Endometrium (tissue), 2 donors: ENCODE results near the gene PPP1R9B.

ENCODE experiments used
- FAIRE-seq: peaks from 2 replicates; lab custom pipeline; 2012; peaks lifted over from hg19 to GRCh38; lab: Jason Lieb, UNC
- donor health status: control.
- donor health status: control.

PPP1R9B gene

GRCh38 chr17:50105811-50106210 lies 44.7 kb downstream of the PPP1R9B start:
- no peak for FAIRE-seq

- FAIRE-seq, result no peak
Measured at GRCh38 chr17:50103941-50104340, 46.5 kb downstream of the PPP1R9B start.

DNA sequence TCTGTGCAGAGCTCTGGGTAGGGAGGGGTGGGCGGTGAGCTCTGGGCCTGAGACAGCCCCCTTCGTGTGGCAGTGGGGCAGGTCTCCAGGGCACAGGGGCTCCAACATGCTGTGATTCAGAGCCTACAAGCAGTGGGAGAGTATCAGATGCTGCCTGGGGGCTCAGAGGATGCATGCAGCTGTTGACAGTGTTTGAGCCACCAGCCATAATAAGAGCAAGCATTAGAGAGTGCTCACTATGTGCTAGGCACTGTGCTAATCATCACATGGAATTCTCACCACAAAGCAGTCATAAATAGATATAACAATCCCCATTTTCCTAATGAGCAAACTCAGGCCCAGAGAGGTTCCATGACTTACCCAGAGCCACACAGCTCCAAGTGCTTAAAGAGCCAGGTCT lies 47.2 kb downstream of the PPP1R9B start:
- no peak for FAIRE-seq

DNA sequence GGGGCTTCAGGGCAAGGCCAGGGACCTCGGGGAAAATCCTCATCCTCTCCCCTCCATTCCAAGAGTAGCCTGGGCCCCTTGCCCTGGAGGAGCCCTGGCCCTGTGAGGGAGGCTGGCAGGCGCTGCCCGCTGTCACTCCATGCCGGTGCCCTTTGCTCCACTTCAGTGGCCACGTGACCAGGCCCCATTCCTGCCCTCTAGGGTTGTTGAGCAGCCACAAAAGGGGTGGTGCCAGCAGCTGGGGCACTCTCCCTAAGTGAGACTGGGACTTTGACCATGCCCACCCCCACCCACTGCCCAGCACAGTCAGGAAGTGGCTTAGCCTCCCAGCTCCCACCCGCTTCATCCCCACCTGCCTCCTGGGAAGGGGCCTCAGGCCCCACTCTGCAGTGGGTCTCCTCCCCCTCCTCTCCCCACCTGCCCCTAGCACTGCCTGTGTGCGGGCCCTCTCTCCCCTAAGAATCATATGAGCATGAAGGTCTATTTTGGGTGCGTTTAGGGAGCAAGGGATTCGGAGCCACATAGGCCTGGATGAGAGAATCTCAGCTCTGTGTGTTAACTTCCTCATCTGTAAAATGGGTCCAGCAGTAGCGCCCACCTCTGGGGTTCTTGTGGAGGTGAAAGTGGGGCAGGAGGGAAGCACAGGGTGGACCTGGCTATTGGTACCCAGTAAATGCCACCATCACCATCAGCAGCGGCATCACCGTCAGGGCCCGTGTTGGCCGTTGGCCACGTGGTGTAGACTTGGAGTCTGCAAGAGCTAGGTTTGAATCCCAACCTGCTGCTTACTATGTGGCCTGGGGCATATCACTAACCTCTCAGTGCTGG lies 48.1 kb downstream of the PPP1R9B start:
- FAIRE-seq, result no peak

DNA sequence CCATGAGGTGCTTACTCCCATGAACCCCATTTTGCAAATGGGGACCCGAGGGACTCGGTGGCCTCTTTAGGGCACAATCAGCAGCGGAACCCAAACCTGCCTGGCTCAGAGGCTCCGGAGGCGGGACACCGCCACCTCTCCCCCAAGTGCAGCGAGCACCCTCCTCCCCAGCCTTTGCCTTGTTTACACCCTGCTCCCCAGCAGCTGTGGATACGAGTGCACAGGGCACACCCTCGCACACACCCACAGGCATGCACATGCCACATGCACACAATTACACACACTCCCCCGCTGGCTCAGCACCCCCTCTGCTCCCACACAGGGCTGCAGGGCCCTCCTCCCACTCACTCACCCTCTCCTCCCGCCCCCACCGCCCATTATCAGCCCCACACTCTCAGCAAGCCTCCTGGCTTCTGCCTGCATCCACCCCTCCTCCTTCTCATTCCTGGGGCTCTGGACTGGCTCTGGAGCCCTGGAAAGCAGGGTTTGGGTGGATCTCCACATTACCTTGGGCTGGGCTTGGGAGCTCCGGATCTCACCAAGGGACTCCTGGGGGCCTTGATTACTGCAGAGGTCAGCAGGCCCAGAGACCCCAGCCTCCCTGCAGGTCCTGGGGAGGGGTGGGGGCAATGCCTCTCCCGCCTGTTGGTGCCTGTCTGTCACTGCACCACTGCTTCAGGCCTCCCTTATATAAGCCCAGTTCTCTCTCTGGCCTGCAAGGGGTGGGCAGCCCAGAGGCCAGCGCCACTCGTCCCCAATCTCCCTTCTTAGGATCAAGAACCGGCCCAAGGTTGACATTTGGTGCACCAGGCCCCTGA lies 48.9 kb downstream of the PPP1R9B start:
- no peak for FAIRE-seq

GRCh38 chr17:50100921-50101345 lies 49.5 kb downstream of the PPP1R9B start:
- FAIRE-seq, result no peak

- FAIRE-seq, result no peak
Measured at GRCh38 chr17:50100480-50100883, 50.0 kb downstream of the PPP1R9B start.

GRCh38 chr17:50099003-50099402 lies 51.5 kb downstream of the PPP1R9B start:
- FAIRE-seq, result no peak

DNA sequence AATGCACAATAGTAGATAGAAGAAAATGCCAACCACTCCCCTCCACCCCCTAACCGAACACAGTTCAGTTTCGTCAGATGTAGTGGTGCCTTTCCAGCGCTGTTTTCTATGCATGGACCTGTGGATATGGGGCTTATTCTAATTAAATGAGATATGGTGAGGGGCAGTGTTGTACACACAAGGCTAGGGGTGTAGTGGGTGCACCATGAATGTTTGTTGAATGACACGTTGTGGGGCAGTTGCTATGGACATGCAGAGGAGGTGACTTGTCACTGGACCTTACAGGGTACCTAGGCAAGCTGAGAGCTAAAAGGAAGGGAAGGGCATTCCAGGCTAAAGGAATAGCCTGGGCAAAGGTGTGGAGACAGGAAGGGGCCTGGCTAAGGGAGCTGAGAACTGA lies 51.9 kb downstream of the PPP1R9B start:
- no peak for FAIRE-seq

- FAIRE-seq, result no peak
Measured at GRCh38 chr17:50097926-50098325, 52.6 kb downstream of the PPP1R9B start.

GRCh38 chr17:50097455-50097854 lies 53.0 kb downstream of the PPP1R9B start:
- FAIRE-seq, result no peak

- no peak for FAIRE-seq
Measured at GRCh38 chr17:50096758-50097157, 53.7 kb downstream of the PPP1R9B start.

- FAIRE-seq, result no peak
Measured at GRCh38 chr17:50096092-50096491, 54.4 kb downstream of the PPP1R9B start.

DNA sequence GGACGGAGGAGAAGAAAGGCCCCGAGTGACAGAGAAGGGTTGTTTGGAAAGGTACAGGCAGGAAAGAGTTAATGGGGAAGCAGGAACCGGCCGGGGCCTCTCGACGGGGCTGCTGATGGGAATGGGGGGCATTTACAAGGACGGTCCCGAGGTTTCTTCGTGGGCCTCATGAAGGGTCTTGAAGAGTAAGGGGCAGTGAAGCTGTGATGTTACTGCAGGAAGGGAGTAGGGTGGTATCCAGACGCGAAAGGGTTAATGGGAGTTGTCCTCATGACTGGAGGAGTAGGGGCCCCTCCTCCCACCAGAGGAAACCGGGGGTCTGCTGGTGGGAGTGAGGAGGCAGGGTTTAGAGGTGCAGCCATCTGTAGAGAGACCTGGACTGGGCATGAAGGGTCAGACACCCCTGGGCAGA lies 54.8 kb downstream of the PPP1R9B start:
- no peak for FAIRE-seq

DNA sequence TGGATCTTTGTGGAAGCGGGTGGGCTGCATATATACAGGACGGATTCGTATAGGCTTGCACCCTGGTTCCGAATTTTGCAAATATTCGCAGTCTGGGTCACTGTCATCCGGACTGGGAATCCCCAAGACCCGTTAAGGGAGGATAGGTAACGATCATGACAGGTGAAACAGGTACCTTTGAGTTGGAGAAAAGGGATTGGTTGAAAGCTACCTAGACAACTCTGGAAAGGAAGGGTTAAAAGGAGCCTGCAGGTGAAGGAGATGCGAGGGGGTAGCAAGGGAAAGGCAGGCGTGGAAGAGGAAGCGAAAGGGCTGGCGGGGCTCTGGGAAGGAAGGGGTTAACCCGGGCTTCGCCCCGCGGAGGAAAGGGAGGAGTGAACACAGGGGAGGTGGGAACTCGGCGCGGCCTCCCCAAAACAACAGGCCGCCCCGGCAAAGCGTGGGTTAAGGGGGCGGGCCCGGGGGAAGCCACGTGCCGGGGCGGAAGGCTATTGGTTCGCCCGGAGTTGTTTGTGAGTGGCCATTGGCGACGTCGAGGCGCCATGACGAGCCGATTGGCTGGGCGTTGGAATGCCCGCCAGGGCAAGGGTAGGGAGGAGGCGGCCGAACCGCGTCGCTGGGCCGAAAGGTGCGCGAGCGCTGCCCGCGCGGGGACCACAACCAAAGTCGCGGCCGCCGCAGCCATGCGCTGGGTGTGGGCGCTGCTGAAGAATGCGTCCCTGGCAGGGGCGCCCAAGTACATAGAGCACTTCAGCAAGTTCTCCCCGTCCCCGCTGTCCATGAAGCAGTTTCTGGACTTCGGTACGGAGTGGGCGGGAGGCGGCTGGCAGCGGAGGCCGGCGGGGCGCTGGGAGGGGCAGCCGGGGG lies 55.5 kb downstream of the PPP1R9B start, which contains the start of gene PDK2:
PDK2 (plus strand) TSS at position 599 of the 867 bp plus-strand sequence; CDS start at position 684, 85 bp downstream.
- FAIRE-seq, result peak; percentile 83

DNA sequence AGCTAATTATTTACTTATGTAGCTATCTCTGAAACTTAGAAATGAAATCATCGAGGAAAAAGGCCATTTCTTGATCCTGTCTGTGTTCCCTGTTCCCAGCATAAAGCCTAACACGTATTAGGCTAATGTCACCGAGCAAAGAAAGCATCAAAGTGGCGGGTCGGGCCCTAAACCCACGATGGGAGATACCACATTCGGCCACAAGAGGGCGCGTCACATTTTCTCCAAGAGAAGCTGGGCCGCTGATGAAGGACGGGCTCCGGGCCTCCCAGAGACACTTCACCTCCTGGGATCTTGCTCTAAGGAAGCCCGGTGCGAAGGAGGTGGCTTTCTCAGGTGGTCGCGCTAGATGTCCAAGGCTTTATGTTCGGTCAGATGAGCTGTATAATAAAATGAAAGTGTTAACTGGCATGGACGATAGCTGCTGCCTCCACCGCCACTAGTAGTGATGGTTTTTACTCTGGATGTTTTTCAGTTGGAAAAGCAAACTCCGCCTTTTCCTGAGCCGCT lies 56.2 kb downstream of the PPP1R9B start:
- peak; percentile 51 for FAIRE-seq

DNA sequence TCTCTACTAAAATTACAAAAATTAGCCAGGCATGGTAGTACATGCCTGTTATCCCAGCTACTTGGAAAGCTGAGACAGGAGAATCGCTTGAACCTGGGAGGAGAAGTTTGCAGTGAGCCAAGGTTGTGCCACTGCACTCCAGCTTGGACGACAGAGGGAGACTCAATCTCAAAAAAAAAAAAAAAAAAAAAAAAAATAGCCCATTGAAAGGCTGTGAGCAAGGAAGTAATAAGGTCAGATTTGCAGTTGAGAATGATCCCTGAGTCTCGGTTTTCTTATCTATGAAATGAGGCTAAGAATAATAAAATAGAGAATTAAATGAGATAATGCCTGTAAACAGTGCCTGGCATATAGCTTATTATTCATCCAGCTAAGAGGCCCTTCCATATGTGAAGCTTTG lies 56.7 kb downstream of the PPP1R9B start:
- FAIRE-seq, result no peak

DNA sequence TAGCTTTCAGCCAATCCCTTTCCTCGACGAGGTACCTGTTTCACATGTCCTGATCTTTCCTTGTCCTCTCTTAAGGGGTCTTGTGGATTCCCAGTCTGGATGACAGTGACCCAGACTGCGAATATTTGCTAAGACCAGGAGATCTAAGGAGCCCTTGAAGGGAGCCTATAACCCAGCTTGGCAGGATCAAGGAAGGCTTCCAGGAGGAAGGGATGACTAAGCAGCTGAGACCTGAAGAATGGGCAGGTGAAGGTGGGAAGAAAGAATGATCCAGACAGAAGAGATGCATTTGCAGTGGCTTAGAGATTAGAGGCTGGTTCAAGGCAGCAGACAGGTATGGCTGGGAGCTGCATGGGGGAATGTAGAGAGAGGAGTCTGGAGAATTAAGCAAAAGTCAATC lies 57.2 kb downstream of the PPP1R9B start:
- FAIRE-seq, result no peak

DNA sequence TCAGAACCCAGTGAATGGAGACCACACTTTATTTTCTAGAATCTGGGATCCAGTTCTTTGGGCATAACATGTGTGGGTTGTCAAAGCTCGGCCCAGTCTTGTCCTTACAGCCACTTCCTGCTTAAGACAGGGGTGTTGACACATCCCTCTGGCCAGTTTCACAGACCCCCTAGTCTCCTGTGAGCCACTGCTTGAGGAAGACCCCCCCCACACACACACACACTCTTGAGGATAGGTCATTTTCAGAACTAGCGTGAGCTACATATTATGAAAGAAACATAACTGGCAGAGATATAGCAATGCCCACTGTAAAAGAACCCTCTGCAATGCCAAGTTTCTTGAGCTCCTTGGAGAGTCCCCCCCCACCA lies 58.6 kb downstream of the PPP1R9B start:
- FAIRE-seq, result no peak

DNA sequence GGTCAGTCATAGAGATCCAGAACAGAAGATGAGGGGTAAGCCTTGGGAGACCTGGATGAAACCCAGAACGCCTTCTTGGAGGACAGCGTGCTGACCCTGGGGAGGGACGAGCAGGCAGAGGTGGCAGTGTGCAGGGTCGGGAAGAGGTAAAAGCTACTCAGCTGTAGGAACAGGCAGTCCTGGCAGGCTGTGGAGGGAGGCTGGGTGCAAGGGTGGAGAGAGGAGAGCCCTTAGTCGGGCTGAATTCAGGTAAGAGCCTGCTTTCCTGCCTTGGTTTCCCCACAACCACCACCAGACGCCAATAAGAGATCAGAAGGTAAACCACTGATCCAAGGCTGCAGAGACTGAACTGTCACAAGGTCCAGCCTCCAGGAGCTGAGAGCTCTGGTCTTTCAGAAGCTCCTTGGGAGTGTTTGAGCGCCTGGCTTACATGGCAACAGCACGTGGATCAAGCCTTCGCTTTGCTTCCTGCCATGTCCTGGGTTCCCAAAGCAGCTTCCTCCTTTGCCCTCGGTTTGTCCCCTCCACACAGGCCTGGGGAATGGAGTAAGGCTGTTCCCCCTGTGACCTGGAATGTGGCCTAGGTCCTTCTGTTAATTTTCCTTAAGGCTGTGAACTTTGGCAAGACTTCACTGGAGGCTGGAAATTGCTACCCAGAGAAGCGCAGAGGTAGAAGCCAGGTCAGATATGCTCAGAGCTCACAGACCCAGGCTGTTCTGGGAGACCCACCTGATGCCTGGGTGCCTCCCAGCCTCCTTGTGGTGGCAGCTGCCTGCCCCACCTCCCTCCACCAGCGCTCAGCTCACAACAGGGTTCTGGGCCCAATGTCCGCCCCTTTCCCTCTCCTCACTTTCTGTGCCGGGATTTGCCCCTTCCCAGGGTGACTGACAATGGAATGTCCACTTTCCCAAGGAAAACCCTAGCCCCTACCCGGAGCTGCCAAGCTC lies 59.2 kb downstream of the PPP1R9B start:
- no peak for FAIRE-seq

DNA sequence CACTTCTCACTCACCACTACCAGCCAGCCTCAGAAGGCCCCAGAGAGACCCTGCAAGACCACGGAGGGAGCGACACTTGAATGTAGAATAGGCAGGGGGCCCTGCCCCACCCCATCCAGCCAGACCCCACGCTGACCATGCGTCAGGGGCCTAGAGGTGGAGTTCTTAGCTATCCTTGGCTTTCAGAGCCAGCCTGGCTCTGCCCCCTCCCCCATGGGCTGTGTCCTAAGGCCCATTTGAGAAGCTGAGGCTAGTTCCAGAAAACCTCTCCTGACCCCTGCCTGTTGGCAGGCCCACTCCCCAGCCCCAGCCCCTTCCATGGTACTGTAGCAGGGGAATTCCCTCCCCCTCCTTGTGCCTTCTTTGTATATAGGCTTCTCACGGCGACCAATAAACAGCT lies 60.4 kb downstream of the PPP1R9B start:
- no peak for FAIRE-seq
